Measurements from ENCODE around the gene NOXA1.

DNA sequence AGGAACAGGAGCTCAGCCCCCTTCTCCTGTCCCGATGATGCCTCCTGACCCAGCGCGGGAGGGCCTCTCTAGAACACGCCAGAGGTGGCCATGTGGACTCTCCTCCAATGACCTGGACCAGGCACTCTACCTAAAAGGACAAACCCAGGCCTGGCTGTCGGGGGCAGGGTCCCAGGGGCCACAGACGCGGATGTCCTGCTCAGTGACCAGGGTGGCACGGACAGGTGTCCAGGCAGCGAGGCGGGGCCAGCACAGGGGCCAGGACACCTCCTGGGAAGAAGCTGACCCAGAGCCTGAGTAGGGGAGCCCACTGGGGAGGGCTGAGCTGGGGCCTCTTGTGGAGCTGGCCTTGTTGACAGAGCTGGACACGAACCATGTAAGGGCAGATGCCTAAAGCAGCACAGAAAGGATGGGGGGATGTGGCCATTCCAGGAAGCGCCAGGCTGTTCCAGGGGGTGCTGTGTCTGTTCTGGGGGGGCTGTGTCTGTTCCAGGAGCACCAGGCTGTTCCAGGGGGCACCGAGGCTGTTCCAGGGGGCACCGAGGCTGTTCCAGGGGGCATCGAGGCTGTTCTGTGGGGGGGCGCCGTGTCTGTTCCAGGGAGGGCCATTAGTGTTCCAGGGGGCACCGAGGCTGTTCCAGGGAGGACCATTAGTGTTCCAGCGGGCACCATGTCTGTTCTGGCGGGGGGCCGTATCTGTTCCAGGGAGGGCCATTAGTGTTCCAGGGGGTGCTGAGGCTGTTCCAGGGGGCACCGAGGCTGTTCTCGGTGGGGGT, 30.8 kb upstream of the NOXA1 start:
- TF ChIP-seq POLR2A (IDR thresholded peaks at IDR 0.05; ENCODE audit: low read depth, low read length): no peak
- no peak for TF ChIP-seq POLR2AphosphoS5 (IDR thresholded peaks at IDR 0.05; ENCODE audit: low read depth, low read length)

Measured in GM12892 (cell line).